ENCODE data around the gene NBEA. TPM values are rescaled to one million over a fixed set of nuclear protein-coding genes. Genes with fewer than 3 reads are reported as not detected.

The NBEA gene
- total and polyA plus RNA-seq, 2 experiments from 2014 or later, result 2.6 to 12.3 TPM

- Histone ChIP-seq H3K4me1 (ENCODE audit: insufficient read depth) (no peaks in the 10 kb centered on the region), H3K9me2 (replicated peaks; ENCODE audit: insufficient read depth) (no peaks in the 10 kb centered on the region), H3K79me2 (no peaks in the 10 kb centered on the region), H3K9me3 (ENCODE audit: low read depth) (no peaks in the 10 kb centered on the region), H3K36me3 (replicated peaks; ENCODE audit: insufficient read depth, low read depth) (no peaks in the 10 kb centered on the region), H3K4me2 (no peak overlapping the region), H2AFZ (no peak overlapping the region), H3K27ac (no peak overlapping the region), H3K27me3 (no peaks in the 10 kb centered on the region), H4K20me1 (ENCODE audit: insufficient read depth, poor library complexity, severe bottlenecking) (no peaks in the 10 kb centered on the region), H3K4me3 (no peak overlapping the region)
- TF ChIP-seq EZH2 (IDR thresholded peaks at IDR 0.05; ENCODE audit: borderline replicate concordance) (no peak), CTCF (IDR thresholded peaks at IDR 0.05; ENCODE audit: poor library complexity) (no peak), EZH2phosphoT487 (IDR thresholded peaks at IDR 0.05; ENCODE audit: low read depth, severe bottlenecking, unreplicated experiment) (no peak)
- peak; percentile 50 for DNase-seq (ENCODE audit: low spot score)
- 83% methylated on average over 1 of the region's 1 CpG for WGBS (ENCODE audit: low lambda C conversion rate, missing lambda C conversion rate)
These were observed 341.8 kb downstream of the NBEA start for GRCh38 chr13:35283856-35284255.

- 86% methylated on average over 4 of the region's 4 CpGs for WGBS (ENCODE audit: low lambda C conversion rate, missing lambda C conversion rate)
- Histone ChIP-seq H3K4me1 (ENCODE audit: insufficient read depth) (no peaks in the 10 kb centered on the region), H2AFZ (no peak overlapping the region), H3K4me3 (no peak overlapping the region), H3K36me3 (replicated peaks; ENCODE audit: insufficient read depth, low read depth) (no peaks in the 10 kb centered on the region), H3K79me2 (no peaks in the 10 kb centered on the region), H4K20me1 (ENCODE audit: insufficient read depth, poor library complexity, severe bottlenecking) (no peaks in the 10 kb centered on the region), H3K27ac (no peak overlapping the region), H3K9me3 (ENCODE audit: low read depth) (no peaks in the 10 kb centered on the region), H3K27me3 (no peaks in the 10 kb centered on the region), H3K4me2 (no peak overlapping the region), H3K9me2 (replicated peaks; ENCODE audit: insufficient read depth) (no peaks in the 10 kb centered on the region)
- TF ChIP-seq CTCF (IDR thresholded peaks at IDR 0.05; ENCODE audit: poor library complexity) (no peak), EZH2 (IDR thresholded peaks at IDR 0.05; ENCODE audit: borderline replicate concordance) (no peak), EZH2phosphoT487 (IDR thresholded peaks at IDR 0.05; ENCODE audit: low read depth, severe bottlenecking, unreplicated experiment) (no peak)
- DNase-seq (ENCODE audit: low spot score), result no peak
These were observed 343.6 kb downstream of the NBEA start for GRCh38 chr13:35285677-35286076.

- H3K9me3 ChIP-seq (ENCODE audit: low read depth), result no peaks in the 10 kb centered on the region
These were observed 350.3 kb downstream of the NBEA start for GRCh38 chr13:35292329-35292728.

More at GRCh38 chr13:35292329-35292728, 350.3 kb downstream of the NBEA start:
- DNase-seq (ENCODE audit: low spot score), result no peak
- no peak for TF ChIP-seq EZH2 (IDR thresholded peaks at IDR 0.05; ENCODE audit: borderline replicate concordance)
- TF ChIP-seq CTCF (IDR thresholded peaks at IDR 0.05; ENCODE audit: poor library complexity), result no peak
- no peak for TF ChIP-seq EZH2phosphoT487 (IDR thresholded peaks at IDR 0.05; ENCODE audit: low read depth, severe bottlenecking, unreplicated experiment)
- H3K27ac ChIP-seq, result no peak overlapping the region
- H3K4me2 ChIP-seq, result no peak overlapping the region
- no peaks in the 10 kb centered on the region for H4K20me1 ChIP-seq (ENCODE audit: insufficient read depth, poor library complexity, severe bottlenecking)
- H2AFZ ChIP-seq, result no peak overlapping the region
- no peaks in the 10 kb centered on the region for H3K79me2 ChIP-seq
- no peaks in the 10 kb centered on the region for H3K36me3 ChIP-seq (replicated peaks; ENCODE audit: insufficient read depth, low read depth)
- H3K4me1 ChIP-seq (ENCODE audit: insufficient read depth), result no peaks in the 10 kb centered on the region
- 56% methylated on average over 1 of the region's 1 CpG for WGBS (ENCODE audit: low lambda C conversion rate, missing lambda C conversion rate)
- no peaks in the 10 kb centered on the region for H3K9me2 ChIP-seq (replicated peaks; ENCODE audit: insufficient read depth)
- H3K27me3 ChIP-seq, result no peaks in the 10 kb centered on the region
- no peak overlapping the region for H3K4me3 ChIP-seq

Measured in hepatocyte (in vitro differentiated cells).